Stimulated activated CD8-positive, alpha-beta memory T cell treated with anti-CD3 and anti-CD28 coated beads, Interleukin-7, amount 100 ng/mL, for 48 hours (primary cell): ENCODE measurements around the gene EVI2B.
"Not testable (repeated sequence)": the region's sequence is repeated elsewhere in the genome, so short reads cannot be mapped to it uniquely, and the experiment has no call there.

Experiments used
- DNase-seq, 2 donors: peaks; one replicate each; pipeline ENCODE4 v3.0.0-alpha.2; 2020; ENCODE audit warnings: low read depth in 1 of 2; ENCODE audit errors: extremely low read depth in 1 of 2

The EVI2B gene

GRCh38 chr17:31272803-31273202 lies 41.1 kb downstream of the EVI2B start:
- no peak for DNase-seq

DNA sequence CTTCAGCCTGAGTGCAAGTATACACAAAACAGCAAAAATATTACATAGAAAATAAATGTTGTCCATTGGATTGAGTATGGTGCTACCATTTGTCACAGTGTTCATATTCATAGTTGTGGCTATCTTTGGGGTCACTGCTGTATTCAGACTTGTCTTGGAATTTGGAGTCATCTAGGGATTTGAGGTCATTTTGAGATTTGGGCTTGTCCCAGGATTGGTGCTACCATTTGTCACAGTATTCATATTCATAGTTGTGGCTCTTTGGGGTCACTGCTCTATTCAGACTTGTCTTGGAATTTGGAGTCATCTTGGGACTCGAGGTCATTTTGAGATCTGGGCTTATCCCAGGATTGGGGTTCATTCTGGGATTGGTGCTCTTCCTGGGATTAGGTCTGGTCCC lies 41.6 kb downstream of the EVI2B start:
- DNase-seq = no peak

GRCh38 chr17:31269578-31269983 lies 44.3 kb downstream of the EVI2B start:
- no peak for DNase-seq

- no peak for DNase-seq
These were observed 44.7 kb downstream of the EVI2B start for GRCh38 chr17:31269036-31269577.

GRCh38 chr17:31266042-31266441 lies 47.8 kb downstream of the EVI2B start:
- DNase-seq = no peak

DNA sequence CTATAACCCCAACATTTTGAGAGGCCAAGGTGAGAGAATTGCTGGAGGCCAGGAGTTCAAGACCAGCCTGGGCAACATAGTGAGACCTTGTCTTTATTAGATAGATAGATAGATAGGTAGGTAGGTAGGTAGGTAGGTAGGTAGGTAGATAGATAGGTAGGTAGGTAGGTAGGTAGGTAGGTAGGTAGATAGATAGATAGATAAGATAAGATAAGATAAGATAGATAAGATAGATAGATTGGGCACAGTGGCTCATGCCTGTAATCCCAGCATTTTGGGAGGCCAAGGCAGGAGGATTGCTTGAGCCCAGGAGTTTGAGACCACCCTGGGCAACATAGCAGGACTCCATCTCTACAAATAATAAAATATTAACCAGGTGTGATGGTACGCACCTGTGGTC lies 50.9 kb downstream of the EVI2B start:
- not testable (repeated sequence) for DNase-seq

DNA sequence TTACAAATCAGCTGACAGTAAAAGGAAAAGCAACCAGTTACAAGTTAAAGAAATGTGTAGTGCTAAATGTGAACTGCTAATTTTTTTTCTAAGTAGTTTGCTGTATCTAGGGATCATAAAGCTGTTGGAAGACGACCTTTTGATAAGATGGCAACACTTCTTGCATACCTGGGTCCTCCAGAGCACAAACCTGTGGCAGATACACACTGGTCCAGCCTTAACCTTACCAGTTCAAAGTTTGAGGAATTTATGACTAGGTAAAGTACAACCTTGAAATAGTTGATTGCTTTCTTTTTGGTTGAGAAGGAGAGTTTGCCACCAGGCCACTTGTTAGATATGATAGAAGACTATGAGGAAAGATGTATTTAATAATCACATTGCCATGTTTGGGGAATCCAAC lies 52.3 kb downstream of the EVI2B start:
- no peak for DNase-seq

- no peak for DNase-seq
These were observed 53.7 kb downstream of the EVI2B start for GRCh38 chr17:31260151-31260550.

GRCh38 chr17:31256936-31257335 lies 56.9 kb downstream of the EVI2B start:
- DNase-seq = no peak

- DNase-seq = no peak
These were observed 59.2 kb downstream of the EVI2B start for GRCh38 chr17:31254654-31255053.
